ENCODE results near the gene GGA2. TPM values are rescaled to one million over a fixed set of nuclear protein-coding genes. Genes with fewer than 3 reads are reported as not detected.

The GGA2 gene
- total RNA-seq, 1 donor from 2014 or later, result 96.3 TPM

DNA sequence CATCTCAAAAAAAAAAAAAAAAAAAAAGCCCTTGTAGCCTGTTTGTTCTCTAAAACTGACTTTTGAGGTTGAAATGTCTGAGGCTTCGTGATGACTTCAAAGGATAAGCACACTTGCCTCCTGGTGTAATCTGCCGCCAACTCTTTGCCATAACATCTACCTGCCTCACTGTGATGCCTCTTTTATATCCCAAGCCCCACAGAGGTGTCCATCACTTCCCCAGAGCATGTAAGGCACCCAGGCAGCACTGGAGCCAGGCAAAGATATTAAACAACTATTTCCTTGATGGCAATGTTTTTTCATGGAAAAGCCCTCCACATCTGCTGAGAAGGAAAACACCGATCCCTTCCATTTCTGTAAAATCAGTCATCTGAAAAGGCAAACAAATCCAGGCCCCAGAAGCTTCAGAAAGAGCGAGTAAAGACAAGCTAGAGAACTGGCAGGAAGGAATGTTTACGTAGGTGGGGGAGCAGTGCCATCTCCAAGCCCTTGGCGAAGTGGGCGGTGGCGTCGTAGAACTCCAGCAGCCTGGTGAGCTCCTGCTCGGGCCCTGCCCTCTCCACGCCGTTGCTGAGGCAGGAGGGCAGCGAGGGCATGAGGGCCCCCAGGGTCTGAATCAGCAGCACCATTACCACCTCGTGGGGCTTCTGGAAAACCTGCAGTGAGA, 85.9 kb downstream of the GGA2 start:
- intact Hi-C loops (cut with micrococcal nuclease), result no loop called here

DNA sequence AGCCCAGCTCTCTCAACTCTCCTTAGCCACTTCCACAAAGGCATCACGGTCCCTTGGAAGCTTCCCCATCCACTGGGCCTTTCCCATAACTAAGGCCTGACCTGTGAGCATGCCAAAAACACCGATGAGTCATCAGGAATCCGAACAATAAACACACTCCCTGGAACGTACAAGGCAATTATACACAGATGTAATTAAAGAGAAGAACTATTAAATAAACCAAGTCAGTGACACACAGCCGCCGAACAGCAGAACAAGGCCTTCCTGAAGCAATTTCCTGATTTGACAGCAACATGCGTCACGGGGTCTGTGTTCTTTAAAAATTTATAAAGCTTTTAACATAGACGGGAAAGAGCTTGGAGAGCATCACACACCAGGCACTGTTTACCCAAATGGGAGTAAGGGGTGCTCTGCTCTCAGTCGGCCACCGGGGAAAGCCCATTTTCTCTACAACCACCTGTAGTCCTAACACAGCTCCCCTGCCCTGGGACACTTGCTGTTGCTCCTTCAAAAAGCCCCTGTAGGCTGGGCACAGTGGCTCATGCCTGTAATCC, 86.7 kb downstream of the GGA2 start:
- intact Hi-C loops (cut with micrococcal nuclease), result no loop called here

DNA sequence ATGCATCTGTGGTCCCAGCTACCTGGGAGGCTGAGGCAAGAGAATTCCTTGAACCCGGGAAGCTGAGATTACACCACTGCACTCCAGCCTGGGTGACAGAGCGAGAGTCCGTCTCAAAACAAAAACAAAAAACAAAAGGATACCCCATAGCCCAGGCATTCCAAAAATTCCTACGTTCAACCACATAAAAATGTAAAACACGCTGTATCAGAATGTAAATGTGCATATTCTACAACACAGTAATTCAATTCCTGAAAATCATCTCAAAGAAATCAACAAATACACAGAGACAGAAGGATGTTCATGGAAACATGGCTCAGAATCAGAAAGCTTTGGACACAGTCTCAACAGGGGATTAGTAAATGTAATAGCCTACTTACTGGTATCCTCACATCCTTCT, 90.3 kb downstream of the GGA2 start:
- intact Hi-C loops (cut with micrococcal nuclease), result no loop called here

DNA sequence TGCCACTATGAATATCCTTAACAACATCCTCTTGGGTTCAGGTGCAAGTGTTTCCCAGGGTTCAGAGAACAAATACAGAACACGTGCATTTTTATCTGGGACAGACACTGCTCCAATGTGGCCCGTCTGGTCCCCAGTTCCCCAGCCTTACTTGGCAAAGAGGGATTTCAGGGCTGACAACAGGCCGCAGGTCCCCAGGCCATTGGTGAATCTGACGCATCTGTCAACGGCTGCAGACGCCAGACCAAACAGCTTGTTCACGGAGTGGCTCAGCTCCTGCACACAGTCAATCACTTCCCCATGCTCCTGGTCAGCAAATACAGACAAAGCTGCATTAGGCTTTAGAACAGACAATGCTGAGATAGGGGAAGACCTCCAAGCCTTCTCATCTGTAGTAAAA, 93.5 kb downstream of the GGA2 start:
- intact Hi-C loops (cut with micrococcal nuclease), result no loop called here

DNA sequence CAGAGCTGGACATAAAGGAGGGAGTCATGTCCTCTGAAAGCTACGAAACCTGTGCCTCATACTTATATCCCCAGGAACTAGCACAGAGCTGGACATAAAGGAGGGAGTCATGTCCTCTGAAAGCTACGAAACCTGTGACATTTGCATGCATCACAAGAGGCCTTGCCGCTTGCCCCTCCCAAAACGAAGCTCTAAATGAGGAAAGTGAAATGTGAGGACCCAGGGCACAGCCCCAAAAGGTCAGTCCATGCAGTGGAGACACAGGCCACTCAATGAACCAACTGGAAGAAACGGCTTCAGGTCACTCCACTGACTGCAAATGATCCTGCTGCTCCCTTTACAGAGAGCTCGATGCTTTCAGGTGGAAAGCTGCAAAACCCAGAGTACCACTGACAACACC, 95.6 kb downstream of the GGA2 start:
- intact Hi-C loops (cut with micrococcal nuclease), result no loop called here

Other genes with a start within 250 kb of the GGA2 start
- gene SCNN1B, start 208.2 kb downstream of the GGA2 start, total RNA-seq, result not detected in 2 replicates
- 24.0 and 25.4 TPM in 2 replicates for gene COG7, start 57.3 kb downstream of the GGA2 start, total RNA-seq
- gene EARS2, start 46.9 kb upstream of the GGA2 start, total RNA-seq, result 19.8 and 20.2 TPM in 2 replicates
- 54.8 and 57.6 TPM in 2 replicates for gene UBFD1, start 47.2 kb upstream of the GGA2 start, total RNA-seq
- gene NDUFAB1, start 85.8 kb upstream of the GGA2 start, total RNA-seq, result 90.3 and 97.2 TPM in 2 replicates
- 26.8 and 27.2 TPM in 2 replicates for gene PALB2, start 130.8 kb upstream of the GGA2 start, total RNA-seq
- 106 and 107 TPM in 2 replicates for gene DCTN5, start 131.0 kb upstream of the GGA2 start, total RNA-seq
- gene PLK1, start 168.4 kb upstream of the GGA2 start, total RNA-seq, result 73.4 and 78.1 TPM in 2 replicates
- not detected in 2 replicates for gene ERN2, start 202.7 kb upstream of the GGA2 start, total RNA-seq
- not detected in 2 replicates for gene CHP2, start 244.5 kb upstream of the GGA2 start, total RNA-seq